K562 (cell line): Measurements from ENCODE around the gene NRG3. TPM values are rescaled to one million over a fixed set of nuclear protein-coding genes. Genes with fewer than 3 reads are reported as not detected.

Source experiments
- ATAC-seq: fragments of 200-7000 bp; cut with Tn5 transposase; 3 replicates; pipeline ENCODE4 v1.9.1; 2020; ENCODE audit warnings: moderate library complexity
- BruUV-seq: library from RNA; stranded (reverse); fragments of 400-500 nt; replicated peaks from 2 replicates; lab custom pipeline; 2021; lab: Mats Ljungman, UMichigan
- CTCF ChIA-PET: fragments of 300-600 bp; formaldehyde crosslinking; extraction: SDS; loops from one replicate; lab custom pipeline; 2021; ENCODE audit warnings: low intra/inter-chr PET ratio; lab: Yijun Ruan, JAX
- POLR2A ChIA-PET: fragments of 300-600, 350-650 bp; sonication (Branson Sonifier 250); formaldehyde crosslinking; extraction: SDS; loops from one replicate; lab custom pipeline; 2021; ENCODE audit warnings: antibody characterized with exemption, inconsistent platforms; lab: Yijun Ruan, JAX
- DNase-seq, 4 experiments: peaks; one replicate each; pipeline versions ENCODE4 v3.0.0 to v3.0.0-alpha.2; 2011 to 2018; ENCODE audit warnings: low spot score in 3 of 4, mixed read lengths in 3 of 4; ENCODE audit errors: extremely low read depth in 1 of 4
- FAIRE-seq: peaks from 2 replicates; lab custom pipeline; 2011; peaks lifted over from hg19 to GRCh38; lab: Jason Lieb, UNC
- H2AFZ ChIP-seq: 2 replicates; pipeline ENCODE4 v1.6.0; 2011; ENCODE audit warnings: low read depth, low read length, control low read depth, inconsistent platforms
- H3K27ac ChIP-seq: fragments of 200-600 bp; 3 replicates; pipeline ENCODE4 v1.8.0; 2011; ENCODE audit warnings: low read depth, mild to moderate bottlenecking, control low read depth, inconsistent platforms, low read length, moderate library complexity, mixed read lengths; ENCODE audit errors: extremely low read depth
- H3K27me3 ChIP-seq, 2 experiments: fragments of 300-600 bp in 1 of 2; 2 replicates in 1 of 2; 3 replicates in 1 of 2; pipeline versions ENCODE4 v1.6.0 to v1.8.0; 2011; ENCODE audit warnings: inconsistent platforms in 2 of 2, low read length in 2 of 2, mild to moderate bottlenecking in 1 of 2, mixed read lengths in 1 of 2, moderate library complexity in 1 of 2; ENCODE audit not compliant: control insufficient read depth in 2 of 2, insufficient read depth in 2 of 2
- H3K36me3 ChIP-seq: fragments of 300-600 bp; 3 replicates; pipeline ENCODE4 v1.8.0; 2011; ENCODE audit warnings: mild to moderate bottlenecking, low read length, inconsistent platforms; ENCODE audit not compliant: control insufficient read depth, insufficient read depth
- H3K4me1 ChIP-seq, 2 experiments: fragments of 200-600 bp in 1 of 2; replicated peaks in 1 of 2; 2 replicates in 1 of 2; 3 replicates in 1 of 2; pipeline versions ENCODE4 v1.5.1 to v1.8.0; 2011; ENCODE audit warnings: inconsistent platforms in 2 of 2, low read length in 2 of 2, mild to moderate bottlenecking in 1 of 2, mixed read lengths in 1 of 2, moderate library complexity in 1 of 2; ENCODE audit not compliant: control insufficient read depth in 2 of 2, insufficient read depth in 2 of 2
- H3K4me2 ChIP-seq: 2 replicates; pipeline ENCODE4 v1.6.1; 2011; ENCODE audit warnings: low read length, control low read depth, inconsistent platforms, mixed read lengths; ENCODE audit not compliant: insufficient read depth
- H3K4me3 ChIP-seq: fragments of 200-600 bp; sonication (generic), shearing (Covaris generic); 2 replicates; pipeline ENCODE4 v1.5.1; 2016; ENCODE audit warnings: control low read depth, inconsistent platforms
- H3K79me2 ChIP-seq: fragments of 200-600 bp; 3 replicates; pipeline ENCODE4 v1.8.0; 2011; ENCODE audit warnings: low read length, inconsistent platforms; ENCODE audit not compliant: control insufficient read depth, insufficient read depth
- H3K9ac ChIP-seq, 2 experiments: 2 replicates each; pipeline versions ENCODE4 v1.6.0 to v1.6.1; 2011; ENCODE audit warnings: low read depth in 2 of 2, low read length in 2 of 2, control low read depth in 1 of 2, inconsistent platforms in 1 of 2, mild to moderate bottlenecking in 1 of 2, mixed read lengths in 1 of 2; ENCODE audit not compliant: insufficient read depth in 1 of 2
- H3K9me1 ChIP-seq: one replicate; pipeline ENCODE4 v1.6.0; 2011; ENCODE audit warnings: inconsistent platforms, mild to moderate bottlenecking, low read length, moderate library complexity; ENCODE audit not compliant: control insufficient read depth, insufficient read depth
- H3K9me3 ChIP-seq: replicated peaks from 2 replicates; pipeline ENCODE4 v1.5.1; 2011; ENCODE audit warnings: low read depth, low read length, inconsistent platforms; ENCODE audit not compliant: control insufficient read depth, insufficient read depth
- H4K20me1 ChIP-seq: replicated peaks from 2 replicates; pipeline ENCODE4 v1.6.1; 2011; ENCODE audit warnings: low read length, inconsistent platforms, mixed read lengths; ENCODE audit not compliant: control insufficient read depth, insufficient read depth
- CEBPB ChIP-seq: fragments of 450-650 bp; IDR thresholded peaks from 2 replicates; pipeline ENCODE4 v1.6.1; 2016; ENCODE audit warnings: missing genetic modification characterization, missing compliant biosample characterization
- CTCFL ChIP-seq: IDR thresholded peaks from 2 replicates; pipeline ENCODE4 v1.6.1; 2011; ENCODE audit warnings: borderline replicate concordance, low read depth, mild to moderate bottlenecking, moderate library complexity, low read length; ENCODE audit not compliant: insufficient read depth, poor library complexity, severe bottlenecking
- HSF4 ChIP-seq: fragments of 250-450 bp; sonication (Bioruptor Pico); IDR thresholded peaks from 2 replicates; pipeline ENCODE4 v2.1.2; 2022; ENCODE audit warnings: mild to moderate bottlenecking, moderate library complexity, borderline replicate concordance
- NR2F6 ChIP-seq: fragments of 450-650 bp; formaldehyde crosslinking; IDR thresholded peaks from 2 replicates; pipeline ENCODE4 v1.4.0; 2020; ENCODE audit warnings: mild to moderate bottlenecking
- TEAD4 ChIP-seq, 2 experiments: sonication (generic) in 1 of 2; formaldehyde crosslinking in 1 of 2; IDR thresholded peaks; 2 replicates each; pipeline versions ENCODE4 v1.6.1 to v1.8.0; 2012 to 2022; ENCODE audit warnings: borderline replicate concordance in 1 of 2, inconsistent platforms in 1 of 2, low read length in 1 of 2, mild to moderate bottlenecking in 1 of 2, missing genetic modification reagents in 1 of 2
- ZNF24 ChIP-seq: fragments of 450-650 bp; IDR thresholded peaks from 2 replicates; pipeline ENCODE4 v1.6.1; 2016
- ZNF431 ChIP-seq: sonication (generic); formaldehyde crosslinking; IDR thresholded peaks from 2 replicates; pipeline ENCODE4 v1.8.0; 2022; ENCODE audit warnings: mild to moderate bottlenecking, missing genetic modification reagents
- WGBS: fragments of 100-300 bp; shearing (Covaris generic); methylation state at CpG from one replicate; pipeline ENCODE4 v1.1.6; 2016; ENCODE audit warnings: low coverage, mixed read lengths; ENCODE audit not compliant: insufficient coverage; ENCODE audit errors: missing lambda C conversion rate; 5-methylcytosine and 5-hydroxymethylcytosine counted together
- in situ Hi-C: fragments of 300-500 bp; cut with MboI; formaldehyde crosslinking; loops from 4 replicates; pipeline ENCODE4 v1.15.0; 2018; ENCODE audit warnings: inconsistent platforms, mixed read lengths
- intact Hi-C: fragments of 100-400 bp; cut with micrococcal nuclease; formaldehyde crosslinking; loops from 2 replicates; pipeline ENCODE4 v1.14.2; 2022
- polyA plus RNA-seq, 8 experiments: library from polyadenylated mRNA; depleted of rRNA in 4 of 8; stranded (reverse) in 5 of 8; unstranded in 3 of 8; fragments of >200 nt; fragmentation: Nextera tagmentation in 2 of 8; fragmentation: Illumina TruSeq in 1 of 8; extraction: Ambion mirVana in 2 of 8; extraction: Trizol in 1 of 8; gene quantifications; 2 replicates each; pipeline versions ENCODE4 v1.2.1 to v1.2.3, GENCODE V29; 2011 to 2014; ENCODE audit warnings: inconsistent platforms in 1 of 8, missing spikeins in 1 of 8
- total RNA-seq, 7 experiments: library from RNA; depleted of rRNA in 6 of 7; stranded (reverse); fragments of >200 nt in 6 of 7; fragmentation: Illumina TruSeq in 2 of 7; extraction: Trizol in 2 of 7; gene quantifications; 2 replicates each; pipeline versions ENCODE4 v1.2.1 to v1.2.3, GENCODE V29; 2011 to 2021; ENCODE audit warnings: low replicate concordance in 1 of 7
- TF ChIP-seq, protein P1 (sequence below), 3 experiments: fragments of 200-800 bp in 1 of 3; fragments of 250-450 bp in 1 of 3; fragments of 450-650 bp in 1 of 3; sonication (Bioruptor Pico) in 1 of 3; sonication (Bioruptor generic) in 1 of 3; formaldehyde crosslinking in 1 of 3; IDR thresholded peaks; 2 replicates each; pipeline versions ENCODE4 v1.6.1 to v1.8.0; 2016 to 2022; ENCODE audit warnings: mild to moderate bottlenecking in 2 of 3, missing genetic modification characterization in 2 of 3, missing compliant biosample characterization in 1 of 3, moderate library complexity in 1 of 3

The NRG3 gene
- total and polyA plus RNA-seq, 9 of the 15 experiments (the other 6 are each of a cell fraction or from before 2014, with no cell fraction given) = not detected

DNA sequence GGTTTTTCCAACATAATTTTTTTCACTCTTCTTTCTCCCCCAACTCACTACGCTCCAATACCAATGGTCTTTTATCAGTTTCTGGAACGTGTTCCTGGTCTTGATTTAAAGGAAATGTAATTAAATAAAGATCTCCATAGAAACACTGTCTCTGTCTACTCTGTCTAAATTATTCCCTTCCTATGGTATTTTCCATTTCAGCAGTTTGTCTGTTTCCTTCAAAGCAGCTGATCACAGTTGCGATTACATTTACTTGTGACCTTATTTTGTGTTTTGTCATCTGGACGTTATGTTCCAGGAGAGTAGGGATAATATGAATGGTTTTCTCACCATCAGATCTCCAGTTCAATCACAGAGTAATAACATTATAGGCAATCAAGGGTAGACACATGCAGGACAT, 359.2 kb downstream of the NRG3 start:
- Histone ChIP-seq H3K4me3 (no peak overlapping the region), H3K4me1 (no peaks in the 10 kb centered on the region), H3K36me3 (no peaks in the 10 kb centered on the region), H3K9me1 (no peaks in the 10 kb centered on the region), H3K9ac (no peak overlapping the region), H3K9me3 (no peaks in the 10 kb centered on the region), H3K79me2 (no peaks in the 10 kb centered on the region), H3K27me3 (no peaks in the 10 kb centered on the region), H3K27ac (no peak overlapping the region), H4K20me1 (no peaks in the 10 kb centered on the region), H2AFZ (no peak overlapping the region), H3K4me2 (no peak overlapping the region)
- DNase-seq = no peak
- intact Hi-C loops = no loop called here
- whole genome bisulfite sequencing = 2% methylated on average over 4 of the region's 4 CpGs
- ChIA-PET CTCF (no interaction called here), POLR2A (no interaction called here)
- in situ Hi-C loops = no loop called here
- no peak for FAIRE-seq
- no TSS peak for BruUV-seq
- ATAC-seq = no peak
- TF ChIP-seq ZNF431 = no peak

DNA sequence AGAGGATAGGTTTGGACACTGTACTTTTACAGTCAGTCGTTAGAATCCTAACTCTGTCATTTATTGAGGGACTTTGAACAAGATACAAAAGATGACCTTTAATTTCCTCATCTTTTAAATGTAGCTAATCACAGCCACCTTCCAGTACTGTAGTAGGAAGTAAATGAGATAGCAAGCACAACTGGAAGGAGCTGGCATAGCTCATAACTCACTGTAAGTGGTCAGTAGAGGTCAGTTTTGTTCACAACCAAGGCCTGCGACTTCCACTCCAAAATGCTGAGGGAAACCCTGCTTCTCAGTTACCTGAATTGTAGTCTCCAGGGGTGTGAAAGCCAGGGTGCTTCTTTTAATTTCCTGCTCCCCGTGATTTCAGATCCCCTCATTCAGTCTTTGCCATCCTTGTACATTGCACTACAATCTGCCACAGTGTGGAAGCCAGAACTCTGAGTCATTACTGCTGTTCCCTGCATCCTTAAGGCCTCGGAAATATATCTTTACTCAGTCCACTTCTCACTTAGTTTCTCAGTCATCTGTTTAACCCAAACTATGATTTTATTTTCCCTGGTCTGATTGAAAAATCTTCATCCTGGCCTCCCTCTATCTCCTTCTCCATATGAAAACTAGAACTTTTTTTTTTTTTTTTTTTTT, 361.2 kb downstream of the NRG3 start:
- intact Hi-C loops (no loop called here), in situ Hi-C loops (no loop called here)
- Histone ChIP-seq H3K36me3 (no peaks in the 10 kb centered on the region), H3K27ac (no peak overlapping the region), H3K4me3 (no peak overlapping the region), H3K4me1 (no peaks in the 10 kb centered on the region), H2AFZ (no peak overlapping the region), H3K79me2 (no peaks in the 10 kb centered on the region), H3K4me2 (no peak overlapping the region), H4K20me1 (no peaks in the 10 kb centered on the region), H3K9ac (no peak overlapping the region), H3K27me3 (no peaks in the 10 kb centered on the region), H3K9me3 (no peaks in the 10 kb centered on the region), H3K9me1 (no peaks in the 10 kb centered on the region)
- TF ChIP-seq TEAD4 (IDR thresholded peaks at IDR 0.05; ENCODE audit: low read length) (no peak), TEAD4 (CRISPR knock-in tag; IDR thresholded peaks at IDR 0.05; ENCODE audit: borderline replicate concordance) (no peak), HSF4 (CRISPR knock-in tag) (no peak), CTCFL (no peak), ZNF24 (no peak), NR2F6 (CRISPR knock-in tag) (no peak), CEBPB (tag) (no peak)
- TF ChIP-seq, protein P1, sequence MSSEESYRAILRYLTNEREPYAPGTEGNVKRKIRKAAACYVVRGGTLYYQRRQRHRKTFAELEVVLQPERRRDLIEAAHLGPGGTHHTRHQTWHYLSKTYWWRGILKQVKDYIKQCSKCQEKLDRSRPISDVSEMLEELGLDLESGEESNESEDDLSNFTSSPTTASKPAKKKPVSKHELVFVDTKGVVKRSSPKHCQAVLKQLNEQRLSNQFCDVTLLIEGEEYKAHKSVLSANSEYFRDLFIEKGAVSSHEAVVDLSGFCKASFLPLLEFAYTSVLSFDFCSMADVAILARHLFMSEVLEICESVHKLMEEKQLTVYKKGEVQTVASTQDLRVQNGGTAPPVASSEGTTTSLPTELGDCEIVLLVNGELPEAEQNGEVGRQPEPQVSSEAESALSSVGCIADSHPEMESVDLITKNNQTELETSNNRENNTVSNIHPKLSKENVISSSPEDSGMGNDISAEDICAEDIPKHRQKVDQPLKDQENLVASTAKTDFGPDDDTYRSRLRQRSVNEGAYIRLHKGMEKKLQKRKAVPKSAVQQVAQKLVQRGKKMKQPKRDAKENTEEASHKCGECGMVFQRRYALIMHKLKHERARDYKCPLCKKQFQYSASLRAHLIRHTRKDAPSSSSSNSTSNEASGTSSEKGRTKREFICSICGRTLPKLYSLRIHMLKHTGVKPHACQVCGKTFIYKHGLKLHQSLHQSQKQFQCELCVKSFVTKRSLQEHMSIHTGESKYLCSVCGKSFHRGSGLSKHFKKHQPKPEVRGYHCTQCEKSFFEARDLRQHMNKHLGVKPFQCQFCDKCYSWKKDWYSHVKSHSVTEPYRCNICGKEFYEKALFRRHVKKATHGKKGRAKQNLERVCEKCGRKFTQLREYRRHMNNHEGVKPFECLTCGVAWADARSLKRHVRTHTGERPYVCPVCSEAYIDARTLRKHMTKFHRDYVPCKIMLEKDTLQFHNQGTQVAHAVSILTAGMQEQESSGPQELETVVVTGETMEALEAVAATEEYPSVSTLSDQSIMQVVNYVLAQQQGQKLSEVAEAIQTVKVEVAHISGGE (CRISPR knock-in tag; IDR thresholded peaks at IDR 0.05) = no peak
- ATAC-seq (no peak), FAIRE-seq (no peak), DNase-seq (no peak)
- no TSS peak for BruUV-seq
- WGBS = 0% methylated on average over 4 of the region's 4 CpGs
- ChIA-PET CTCF (no interaction called here), POLR2A (no interaction called here)
